ENCODE measurements around the gene UBE4A.

The UBE4A gene

DNA sequence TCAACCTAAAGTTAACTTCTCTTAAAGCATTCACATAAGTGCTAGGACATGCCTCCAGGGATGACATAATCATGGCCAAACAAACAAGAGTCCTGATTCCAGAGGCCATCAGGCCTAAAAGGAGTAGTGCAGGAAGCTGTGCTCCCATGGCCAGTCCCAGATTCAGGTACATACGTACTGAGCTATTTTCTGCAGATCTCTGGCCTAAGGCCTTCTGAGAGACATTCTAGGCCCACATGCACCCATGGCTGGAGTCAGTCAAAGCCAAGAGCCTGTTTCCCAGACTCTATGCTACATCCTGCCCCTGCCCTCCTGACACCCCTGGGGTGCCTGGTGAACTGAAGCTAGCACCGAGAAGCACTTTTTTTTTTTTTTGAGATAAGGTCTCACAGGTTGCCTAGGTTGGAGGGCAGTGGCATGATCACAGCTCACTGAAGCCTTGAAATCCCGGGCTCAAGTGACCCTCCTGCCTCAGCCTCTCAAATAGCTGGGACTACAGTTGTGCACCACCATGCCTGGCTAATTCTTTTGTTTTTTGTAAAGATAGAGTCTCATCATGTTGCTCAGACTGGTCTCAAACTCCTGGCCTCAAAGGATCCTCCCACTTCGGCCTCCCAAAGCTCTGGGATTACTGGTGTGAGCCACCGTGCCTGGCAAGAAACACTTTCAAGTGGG, 17.4 kb upstream of the UBE4A start:
- no peak for DNase-seq (ENCODE audit: low spot score)

DNA sequence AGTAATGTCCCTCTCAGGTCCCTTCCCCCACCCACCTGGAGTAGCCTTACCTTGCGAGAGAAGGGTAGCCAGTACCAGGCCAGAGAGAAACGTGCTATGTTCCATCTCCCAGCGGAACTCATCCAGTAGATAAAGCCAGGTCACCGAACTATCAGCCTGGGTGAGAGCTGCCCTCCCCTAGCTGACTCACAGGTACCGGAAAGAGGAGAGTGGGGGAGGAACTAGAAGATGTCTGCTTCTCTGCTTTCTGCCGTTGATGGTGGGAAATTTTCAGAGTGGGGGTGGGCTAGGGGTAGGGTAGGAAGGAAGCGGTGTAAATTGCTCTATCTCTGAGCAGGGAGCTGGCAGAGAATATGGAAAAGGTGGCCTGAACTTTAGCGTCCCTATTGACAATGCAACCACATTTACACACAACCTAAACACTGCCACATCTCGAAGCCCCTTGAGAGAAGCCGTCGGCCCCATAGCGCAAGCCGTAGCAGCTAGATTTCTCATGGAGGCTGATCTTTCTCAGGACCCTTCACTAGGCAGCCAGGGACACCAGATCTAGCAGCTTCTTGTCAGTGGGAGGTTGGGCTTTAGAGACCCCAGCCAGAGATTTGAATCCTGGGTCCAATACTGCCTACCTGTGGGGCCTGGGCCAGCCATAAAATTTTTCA, 16.8 kb upstream of the UBE4A start, which contains the start of gene CD3D:
Gene CD3D, minus strand, starts transcription at position 203 of the 659 bp plus-strand sequence. Its CDS starts 98 bp downstream, at position 105.
- DNase-seq (ENCODE audit: low spot score): peak; percentile 79

DNA sequence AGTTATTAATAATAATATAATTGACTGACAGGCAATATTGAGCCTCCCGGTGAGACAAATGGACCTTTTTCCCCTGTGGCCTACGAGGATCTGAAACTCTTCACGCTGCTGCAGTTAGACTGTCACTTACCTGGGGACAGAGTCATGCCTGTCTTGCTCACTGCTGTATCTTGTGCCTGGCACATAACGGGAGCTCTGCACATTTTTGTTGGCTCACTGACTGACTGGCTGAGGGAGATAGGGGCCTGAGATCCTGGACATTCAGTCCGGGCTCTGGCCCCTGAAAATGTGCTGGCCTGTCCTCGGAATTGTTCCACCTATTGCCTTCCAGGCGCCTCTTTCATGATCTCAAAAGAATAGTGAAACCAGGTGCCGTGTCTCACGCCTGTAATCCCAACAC, 16.2 kb upstream of the UBE4A start:
- DNase-seq (ENCODE audit: low spot score): no peak

DNA sequence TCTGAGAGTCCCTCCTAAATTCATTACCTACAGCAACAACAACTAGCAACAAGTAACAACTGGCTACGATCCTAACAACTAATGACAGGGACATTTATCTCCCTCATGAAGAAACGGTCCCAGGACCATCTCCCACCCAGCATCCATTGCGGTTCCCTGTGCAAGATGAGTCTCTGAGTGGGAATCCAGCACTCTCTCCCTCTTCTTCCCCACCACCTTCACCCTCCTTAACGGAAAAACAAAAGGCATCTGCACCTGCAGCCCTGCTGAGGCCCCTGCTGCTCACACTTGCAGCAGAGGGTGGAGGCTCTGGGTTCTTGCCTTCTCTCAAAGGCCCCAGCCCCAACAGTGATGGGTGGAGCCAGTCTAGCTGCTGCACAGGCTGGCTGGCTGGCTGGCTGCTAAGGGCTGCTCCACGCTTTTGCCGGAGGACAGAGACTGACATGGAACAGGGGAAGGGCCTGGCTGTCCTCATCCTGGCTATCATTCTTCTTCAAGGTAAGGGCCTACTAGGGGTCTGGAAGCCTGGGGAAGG, 15.4 kb upstream of the UBE4A start, which contains the start of gene CD3G:
Gene CD3G, plus strand, starts transcription at position 364 of the 535 bp plus-strand sequence. Its CDS starts 80 bp downstream, at position 444.
- peak; percentile 79 for DNase-seq (ENCODE audit: low spot score)

DNA sequence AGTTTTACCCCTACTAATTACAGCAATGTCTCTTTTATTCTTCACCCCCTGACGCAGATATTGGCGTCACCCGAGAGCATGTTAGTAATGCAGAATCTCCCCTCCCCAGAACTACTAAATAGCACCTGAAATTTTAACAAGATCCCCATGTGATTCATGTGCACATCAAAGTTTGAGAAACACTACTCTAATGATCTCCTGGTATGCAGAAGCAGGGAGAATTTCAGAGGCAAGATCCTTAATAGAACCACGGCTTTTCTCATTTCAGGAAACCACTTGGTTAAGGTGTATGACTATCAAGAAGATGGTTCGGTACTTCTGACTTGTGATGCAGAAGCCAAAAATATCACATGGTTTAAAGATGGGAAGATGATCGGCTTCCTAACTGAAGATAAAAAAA, 9.9 kb upstream of the UBE4A start:
- DNase-seq (ENCODE audit: low spot score): no peak

DNA sequence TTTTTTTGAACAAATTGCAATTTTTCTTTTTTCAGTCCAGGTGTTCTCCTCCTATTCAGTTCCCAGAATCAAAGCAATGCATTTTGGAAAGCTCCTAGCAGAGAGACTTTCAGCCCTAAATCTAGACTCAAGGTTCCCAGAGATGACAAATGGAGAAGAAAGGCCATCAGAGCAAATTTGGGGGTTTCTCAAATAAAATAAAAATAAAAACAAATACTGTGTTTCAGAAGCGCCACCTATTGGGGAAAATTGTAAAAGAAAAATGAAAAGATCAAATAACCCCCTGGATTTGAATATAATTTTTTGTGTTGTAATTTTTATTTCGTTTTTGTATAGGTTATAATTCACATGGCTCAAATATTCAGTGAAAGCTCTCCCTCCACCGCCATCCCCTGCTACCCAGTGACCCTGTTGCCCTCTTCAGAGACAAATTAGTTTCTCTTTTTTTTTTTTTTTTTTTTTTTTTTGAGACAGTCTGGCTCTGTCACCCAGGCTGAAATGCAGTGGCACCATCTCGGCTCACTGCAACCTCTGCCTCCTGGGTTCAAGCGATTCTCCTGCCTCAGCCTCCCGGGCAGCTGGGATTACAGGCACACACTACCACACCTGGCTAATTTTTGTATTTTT, 6.2 kb upstream of the UBE4A start:
- DNase-seq (ENCODE audit: low spot score): peak; percentile 72

DNA sequence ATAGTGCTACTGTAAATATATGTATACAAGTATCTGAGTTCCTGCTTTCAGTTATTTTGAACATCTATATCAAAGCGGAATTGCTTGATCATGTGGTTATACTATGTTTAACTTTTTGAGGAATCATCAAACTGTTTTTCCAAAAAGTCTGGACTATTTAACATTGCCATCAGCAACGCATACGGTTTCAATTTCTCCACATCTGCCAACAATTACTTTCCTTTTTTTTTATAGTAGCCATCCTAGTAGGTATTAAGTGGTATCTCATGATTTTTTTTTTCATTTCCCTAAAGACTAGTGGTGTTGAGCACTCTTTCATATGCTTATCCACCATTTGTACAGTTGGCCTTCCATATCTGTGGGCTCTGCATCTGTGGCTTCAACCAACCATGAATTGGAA, 1.3 kb upstream of the UBE4A start:
- no peak for DNase-seq (ENCODE audit: low spot score)

DNA sequence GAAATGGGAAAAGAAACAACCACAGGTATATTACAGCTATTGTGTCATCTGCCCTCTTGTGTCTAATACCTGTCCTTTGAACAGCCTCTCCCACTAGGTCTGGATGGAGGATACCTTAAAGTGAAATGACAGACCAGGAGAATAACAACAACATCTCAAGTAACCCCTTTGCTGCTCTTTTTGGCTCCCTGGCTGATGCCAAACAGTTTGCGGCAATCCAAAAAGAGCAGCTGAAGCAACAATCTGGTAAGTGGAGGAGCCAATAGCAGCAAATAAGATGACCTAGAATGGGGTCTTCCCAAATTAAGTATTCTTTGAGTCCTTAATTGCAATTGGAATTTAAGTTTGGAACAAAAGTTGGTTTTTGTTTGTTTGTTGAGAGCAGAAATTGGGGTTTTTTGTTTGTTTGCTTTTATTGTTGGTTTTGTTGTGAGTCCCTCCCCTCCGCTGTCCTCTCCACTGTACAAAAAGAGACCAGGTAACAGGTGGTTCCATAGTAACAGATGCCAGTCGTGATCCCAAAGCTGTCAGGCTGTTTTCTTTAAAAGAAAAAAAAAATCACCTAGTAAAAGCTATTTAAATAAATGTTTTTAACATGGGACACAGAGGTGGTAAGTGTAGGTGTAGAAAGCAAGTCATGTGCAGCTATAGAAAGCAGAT, 5.7 kb downstream of the UBE4A start:
- DNase-seq (ENCODE audit: low spot score): no peak

DNA sequence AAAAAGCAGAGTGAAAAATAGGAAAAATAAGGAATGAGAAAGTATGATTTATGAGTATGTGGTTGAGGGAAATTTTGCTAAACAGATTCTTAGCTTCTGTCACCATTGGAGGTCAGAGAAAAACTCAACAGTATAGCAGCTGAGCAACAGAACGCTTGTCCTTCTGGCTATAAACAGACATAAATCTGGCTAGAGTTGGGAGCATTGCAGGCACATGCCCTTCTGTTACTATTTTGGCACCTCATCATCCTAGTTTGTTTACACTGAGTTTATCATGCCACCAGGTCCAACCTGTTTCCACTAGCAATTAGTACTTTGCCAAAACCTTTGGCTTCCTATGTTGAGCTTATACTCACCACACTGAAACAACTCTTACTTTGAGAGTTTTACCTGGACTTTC, 6.9 kb downstream of the UBE4A start:
- DNase-seq (ENCODE audit: low spot score): no peak

DNA sequence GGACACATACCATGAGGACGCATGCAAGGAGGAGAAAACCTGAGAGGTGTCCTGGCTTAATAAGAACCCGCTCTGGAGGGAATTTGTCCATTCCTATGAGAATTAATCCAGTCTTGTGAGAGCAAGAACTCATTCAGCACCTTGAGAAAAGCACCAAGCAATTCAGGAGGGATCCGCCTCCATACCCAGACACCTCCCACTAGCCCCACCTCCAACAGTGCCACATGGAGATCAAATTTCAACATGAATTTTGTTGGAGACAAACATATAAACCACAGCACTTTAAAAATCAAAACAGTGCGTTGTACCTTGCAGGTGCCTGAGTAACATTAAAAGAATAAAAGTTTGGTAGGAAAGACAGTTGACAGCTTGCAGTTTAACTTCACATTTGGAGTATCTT, 11.4 kb downstream of the UBE4A start:
- no peak for DNase-seq (ENCODE audit: low spot score)

DNA sequence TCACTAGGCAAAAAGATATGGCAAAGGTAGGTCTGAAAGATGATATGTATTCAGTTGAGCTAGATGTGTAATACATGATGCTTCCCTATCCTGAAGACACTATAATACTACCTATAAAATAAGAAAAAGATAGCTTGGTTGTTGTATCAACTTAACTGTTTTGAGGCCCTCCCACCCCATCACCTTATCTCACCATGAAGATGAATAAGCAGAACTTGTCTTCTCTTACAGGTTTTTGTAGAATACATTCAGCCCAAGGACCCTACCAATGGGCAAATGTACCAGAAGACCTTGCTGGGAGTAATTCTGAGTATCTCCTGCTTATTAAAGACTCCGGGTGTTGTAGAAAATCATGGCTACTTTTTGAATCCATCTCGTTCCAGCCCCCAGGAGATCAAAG, 13.9 kb downstream of the UBE4A start:
- DNase-seq (ENCODE audit: low spot score): no peak

DNA sequence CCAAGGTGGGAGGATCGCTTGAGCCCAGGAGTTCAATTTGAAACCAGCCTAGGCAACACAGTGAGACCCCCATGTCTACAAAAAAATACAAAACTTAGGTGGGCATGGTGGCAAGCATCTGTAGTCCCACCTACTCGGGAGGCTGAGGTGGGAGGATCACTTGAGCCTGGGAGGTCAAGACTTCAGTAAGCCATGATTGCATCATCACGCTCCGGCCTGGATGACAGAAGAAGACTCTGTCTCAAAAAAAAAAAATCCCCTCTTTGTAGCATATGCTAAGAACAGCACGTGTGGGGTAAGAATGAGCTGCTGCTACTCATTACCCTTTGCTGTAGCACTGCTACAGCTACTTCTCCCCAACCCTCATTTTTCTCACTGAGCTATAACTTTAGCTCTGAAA, 14.5 kb downstream of the UBE4A start:
- DNase-seq (ENCODE audit: low spot score): no peak

DNA sequence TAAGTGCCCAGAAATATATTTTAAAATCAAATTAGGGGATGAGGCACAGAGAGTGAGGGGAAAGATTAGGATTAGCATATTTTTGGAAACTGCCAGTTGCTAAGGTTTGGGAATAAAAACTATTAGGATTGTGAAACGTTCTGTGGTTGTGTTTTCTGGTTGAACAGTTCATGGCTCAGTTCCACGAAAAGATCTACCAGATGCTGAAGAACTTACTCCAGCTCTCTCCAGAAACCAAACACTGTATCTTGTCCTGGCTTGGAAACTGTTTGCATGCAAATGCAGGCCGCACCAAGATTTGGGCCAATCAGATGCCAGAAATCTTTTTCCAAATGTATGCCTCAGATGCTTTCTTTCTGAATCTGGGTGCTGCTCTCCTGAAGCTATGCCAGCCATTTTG, 15.3 kb downstream of the UBE4A start:
- no peak for DNase-seq (ENCODE audit: low spot score)

DNA sequence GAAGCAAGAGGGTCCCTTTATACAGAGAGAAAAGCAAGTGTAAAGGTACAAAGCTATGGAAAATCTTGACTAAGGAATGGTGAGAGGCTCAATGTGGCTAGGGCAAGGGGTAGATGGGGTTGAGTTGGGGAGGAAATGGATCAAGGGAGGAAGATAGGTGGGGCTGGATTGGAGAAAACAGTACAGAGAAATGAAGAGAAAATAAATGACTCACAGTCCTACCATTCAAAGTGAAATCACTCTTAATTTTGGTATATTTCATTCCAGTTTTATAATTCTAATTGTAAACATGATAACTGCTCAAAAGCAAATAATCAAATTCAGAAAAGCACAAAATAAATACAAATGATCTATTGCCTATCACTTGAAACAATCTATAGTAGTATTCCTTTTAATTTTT, 16.6 kb downstream of the UBE4A start:
- no peak for DNase-seq (ENCODE audit: low spot score)

DNA sequence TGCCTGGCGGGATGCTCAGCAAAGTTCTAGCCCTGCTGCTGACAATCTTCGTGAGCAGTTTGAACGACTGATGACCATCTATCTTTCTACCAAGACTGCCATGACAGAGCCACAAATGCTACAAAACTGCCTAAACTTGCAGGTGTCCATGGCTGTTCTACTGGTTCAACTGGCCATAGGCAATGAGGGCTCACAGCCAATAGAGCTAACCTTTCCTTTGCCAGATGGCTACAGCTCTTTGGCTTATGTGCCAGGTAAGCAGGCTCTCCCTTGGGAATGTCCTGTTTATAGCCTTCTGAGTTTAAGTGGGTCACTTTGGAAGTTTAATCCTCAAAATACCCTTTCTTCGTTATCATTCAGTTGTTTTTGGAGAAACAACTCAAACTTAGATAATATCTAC, 20.1 kb downstream of the UBE4A start:
- DNase-seq (ENCODE audit: low spot score): no peak

DNA sequence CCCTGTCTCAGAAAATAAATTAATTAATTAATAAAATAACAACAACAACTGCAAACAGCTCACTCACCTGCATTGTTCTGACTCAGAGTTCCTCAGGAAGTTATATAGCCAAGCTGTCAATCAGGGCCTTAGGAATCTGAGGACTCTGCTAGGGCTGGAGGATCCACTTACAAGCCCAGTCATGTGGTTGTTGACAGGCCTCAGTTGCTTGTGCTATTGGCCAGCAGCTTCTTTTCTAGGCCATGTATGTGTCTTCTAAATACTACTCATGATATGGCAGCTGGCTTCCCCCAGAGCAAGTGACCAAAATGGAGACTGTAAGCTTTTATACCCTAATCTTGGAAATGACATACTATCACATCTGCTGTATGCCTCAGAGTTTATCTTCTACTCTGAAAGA, 21.2 kb downstream of the UBE4A start:
- no peak for DNase-seq (ENCODE audit: low spot score)

DNA sequence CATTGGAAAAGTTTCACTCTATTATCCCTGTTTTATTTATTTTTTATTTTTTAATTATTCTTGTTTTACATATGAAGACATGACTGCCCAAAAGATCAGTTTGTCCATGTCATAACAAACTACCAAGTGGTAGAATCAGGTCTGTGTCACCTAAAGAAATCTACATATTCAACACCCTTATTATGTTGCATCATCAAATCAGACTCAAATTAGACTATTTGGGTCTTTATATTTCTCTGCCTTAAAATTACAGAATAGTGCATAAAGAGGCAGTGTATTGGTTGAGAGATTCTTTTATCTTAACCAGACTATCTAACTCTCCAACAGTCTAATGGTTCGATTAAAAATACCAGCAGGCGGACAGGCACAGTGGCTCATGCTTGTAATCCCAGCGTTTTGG, 23.6 kb downstream of the UBE4A start:
- DNase-seq (ENCODE audit: low spot score): no peak

DNA sequence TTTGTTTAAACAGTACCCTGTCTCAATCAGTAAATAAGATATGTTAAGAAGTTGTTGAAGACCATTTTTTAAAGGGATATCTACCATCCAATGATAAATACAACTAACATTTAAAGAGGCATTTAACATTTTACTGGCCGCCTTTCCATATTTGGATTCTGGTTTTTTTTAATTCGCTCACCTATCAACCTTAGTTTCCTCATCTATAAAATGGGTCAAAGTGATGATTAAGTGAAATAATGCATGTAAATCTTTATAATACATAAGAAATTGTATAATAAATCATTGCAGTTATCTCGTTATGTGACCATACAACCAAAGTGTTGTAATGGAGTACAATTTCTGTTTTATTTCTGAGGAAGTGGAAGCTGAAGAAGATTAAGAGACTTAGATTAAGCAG, 24.3 kb downstream of the UBE4A start:
- DNase-seq (ENCODE audit: low spot score): no peak

DNA sequence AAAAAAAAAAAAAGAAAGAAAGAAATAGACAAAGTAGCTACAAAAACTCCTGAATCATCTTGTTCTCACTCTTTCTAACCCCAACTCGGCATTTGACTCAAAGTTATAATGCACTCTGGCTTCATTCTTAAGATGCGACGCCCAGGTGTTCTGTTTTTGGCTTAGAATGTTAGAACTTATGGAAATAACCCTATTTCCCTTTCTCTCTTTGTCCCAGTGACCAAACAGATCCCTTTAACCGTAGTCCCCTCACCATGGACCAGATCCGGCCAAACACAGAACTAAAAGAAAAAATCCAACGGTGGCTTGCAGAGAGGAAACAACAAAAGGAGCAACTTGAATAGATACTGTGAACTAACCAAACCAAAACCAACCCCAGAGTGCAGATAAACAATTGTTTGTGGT, 36.7 kb downstream of the UBE4A start:
- peak; percentile 10 for DNase-seq (ENCODE audit: low spot score)

DNA sequence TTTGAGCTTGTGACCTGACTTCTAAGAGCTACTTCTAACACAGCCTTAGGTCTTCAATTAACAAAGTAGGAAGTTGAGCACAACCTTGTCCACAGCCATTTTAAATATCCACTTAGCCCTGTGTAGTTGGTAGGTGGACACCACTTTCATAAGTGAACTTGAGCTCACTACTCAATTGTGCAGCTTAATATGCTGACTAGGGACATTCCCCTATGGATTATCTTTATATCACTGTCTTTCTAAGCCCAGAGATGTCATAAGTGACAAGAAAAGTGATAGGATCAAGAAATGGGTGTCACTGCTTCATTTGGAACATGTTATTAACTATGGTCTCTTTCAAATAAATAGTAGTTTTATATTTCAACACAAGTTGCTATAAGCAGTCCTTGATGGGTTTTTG, 38.0 kb downstream of the UBE4A start:
- DNase-seq (ENCODE audit: low spot score): no peak

DNA sequence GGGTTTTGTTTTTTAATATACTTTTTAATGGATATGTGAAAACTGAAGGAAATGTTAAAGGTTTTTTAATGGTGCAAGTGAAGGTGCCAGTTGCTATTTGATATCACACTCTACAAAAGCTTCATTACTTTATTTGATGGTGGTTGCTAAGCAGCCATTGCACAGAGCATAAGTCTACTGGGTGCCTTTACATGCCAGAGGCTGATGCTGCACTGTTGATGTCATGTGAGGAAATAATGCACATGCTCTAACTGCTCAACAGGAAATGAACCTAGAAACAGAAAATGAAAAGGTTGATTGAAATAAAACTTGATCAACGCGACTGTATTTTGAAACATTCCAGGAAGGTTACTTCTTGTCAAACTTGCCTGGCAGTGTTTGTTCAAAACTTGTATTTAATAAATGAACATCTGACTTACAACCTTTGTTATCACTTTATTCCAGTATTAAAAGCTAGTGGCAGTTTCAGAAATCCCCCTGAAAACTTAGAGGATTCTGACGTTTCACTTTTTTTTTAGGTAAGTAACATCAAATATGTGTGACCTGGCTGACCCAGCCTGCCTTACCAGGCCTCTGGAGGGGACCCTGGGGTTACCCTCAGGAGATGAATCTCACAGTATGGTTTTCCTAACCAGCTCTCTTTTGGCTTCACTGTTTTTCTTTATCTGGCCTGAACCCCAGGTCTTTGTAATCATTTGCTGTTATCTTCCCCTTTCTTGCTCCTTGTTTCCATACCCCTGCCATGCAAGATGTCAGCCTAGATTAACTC, 39.6 kb downstream of the UBE4A start:
- DNase-seq (ENCODE audit: low spot score): peak; percentile 80
